Endothelial cell of umbilical vein (primary cell): Measurements from ENCODE around the gene RFC5. TPM values are rescaled to one million over a fixed set of nuclear protein-coding genes. Genes with fewer than 3 reads are reported as not detected.

Experiments used
- BruUV-seq: library from RNA; stranded (reverse); fragments of 400-500 nt; replicated peaks from 2 replicates; lab custom pipeline; 2021; lab: Mats Ljungman, UMichigan
- CTCF ChIA-PET: fragments of 300-600, 350-600 bp; sonication (Branson Sonifier 250); formaldehyde crosslinking; loops from one replicate; lab custom pipeline; 2021; ENCODE audit warnings: antibody characterized with exemption, inconsistent platforms; lab: Charles Lee
- POLR2A ChIA-PET: fragments of 300-600, 350-600 bp; sonication (Branson Sonifier 250); formaldehyde crosslinking; loops from one replicate; lab custom pipeline; 2021; ENCODE audit warnings: antibody characterized with exemption, inconsistent platforms; lab: Charles Lee
- DNase-seq: peaks from one replicate; pipeline ENCODE4 v3.0.0-alpha.2; 2011; ENCODE audit warnings: low read depth, low spot score
- FAIRE-seq: peaks from 2 replicates; lab custom pipeline; 2011; peaks lifted over from hg19 to GRCh38; lab: Jason Lieb, UNC
- H2AFZ ChIP-seq: 2 replicates; pipeline ENCODE4 v1.6.0; 2012; ENCODE audit warnings: low read depth, low read length, control low read depth, inconsistent platforms
- H3K27ac ChIP-seq: 2 replicates; pipeline ENCODE4 v1.5.1; 2011; ENCODE audit warnings: low read depth, mild to moderate bottlenecking, control low read depth, low read length, moderate library complexity; ENCODE audit not compliant: insufficient read depth
- H3K27me3 ChIP-seq, 2 experiments: 2 replicates each; pipeline versions ENCODE4 v1.6.0 to v1.6.1; 2011; ENCODE audit warnings: low read length in 2 of 2, mixed read lengths in 1 of 2; ENCODE audit not compliant: control insufficient read depth in 2 of 2, insufficient read depth in 2 of 2
- H3K36me3 ChIP-seq, 2 experiments: 2 replicates in 1 of 2; 3 replicates in 1 of 2; pipeline ENCODE4 v1.5.1; 2011; ENCODE audit warnings: low read length in 2 of 2, mild to moderate bottlenecking in 1 of 2, moderate library complexity in 1 of 2; ENCODE audit not compliant: control insufficient read depth in 2 of 2, insufficient read depth in 2 of 2; ENCODE audit errors: extremely low read depth in 1 of 2
- H3K4me1 ChIP-seq: 3 replicates; pipeline ENCODE4 v1.5.1; 2011; ENCODE audit warnings: mild to moderate bottlenecking, low read length; ENCODE audit not compliant: control insufficient read depth, insufficient read depth; ENCODE audit errors: extremely low read depth
- H3K4me2 ChIP-seq: 2 replicates; pipeline ENCODE4 v1.6.1; 2011; ENCODE audit warnings: low read length, control low read depth, mixed read lengths; ENCODE audit not compliant: insufficient read depth
- H3K4me3 ChIP-seq, 3 experiments: fragments of 200-600 bp in 1 of 3; sonication (generic), shearing (Covaris generic) in 1 of 3; replicated peaks in 1 of 3; 2 replicates each; pipeline ENCODE4 v1.5.1; 2011 to 2016; ENCODE audit warnings: control low read depth in 3 of 3, low read length in 3 of 3, mild to moderate bottlenecking in 2 of 3, inconsistent platforms in 1 of 3, low read depth in 1 of 3, moderate library complexity in 1 of 3; ENCODE audit not compliant: insufficient read depth in 1 of 3
- H3K79me2 ChIP-seq: 2 replicates; pipeline ENCODE4 v1.6.0; 2012; ENCODE audit warnings: low read length, inconsistent platforms; ENCODE audit not compliant: control insufficient read depth, insufficient read depth
- H3K9ac ChIP-seq: replicated peaks from 2 replicates; pipeline ENCODE3; 2011; ENCODE audit warnings: low read length, control low read depth; ENCODE audit not compliant: insufficient read depth; ENCODE audit errors: extremely low read depth
- H3K9me1 ChIP-seq: replicated peaks from 3 replicates; pipeline ENCODE4 v1.6.0; 2011; ENCODE audit warnings: mild to moderate bottlenecking, low read length; ENCODE audit not compliant: control insufficient read depth, insufficient read depth; ENCODE audit errors: extremely low read depth
- H3K9me3 ChIP-seq: replicated peaks from 2 replicates; pipeline ENCODE4 v1.5.1; 2012; ENCODE audit warnings: low read length, inconsistent platforms; ENCODE audit not compliant: control insufficient read depth, insufficient read depth
- H4K20me1 ChIP-seq: replicated peaks from 2 replicates; pipeline ENCODE3; 2011; ENCODE audit warnings: mild to moderate bottlenecking, low read length; ENCODE audit not compliant: control insufficient read depth, insufficient read depth; ENCODE audit errors: extremely low read depth
- EZH2 ChIP-seq: IDR thresholded peaks from 2 replicates; pipeline ENCODE4 v1.6.1; 2012; ENCODE audit warnings: borderline replicate concordance, low read depth, mild to moderate bottlenecking, moderate library complexity, low read length, inconsistent platforms; ENCODE audit not compliant: severe bottlenecking
- FOS ChIP-seq: IDR thresholded peaks from 2 replicates; pipeline ENCODE4 v1.6.1; 2011; ENCODE audit warnings: mild to moderate bottlenecking, low read length, moderate library complexity, borderline replicate concordance; ENCODE audit not compliant: insufficient read depth
- GATA2 ChIP-seq: IDR thresholded peaks from 2 replicates; pipeline ENCODE4 v1.7.0; 2011; ENCODE audit warnings: low read depth, mild to moderate bottlenecking, moderate library complexity, mixed read lengths, low read length; ENCODE audit not compliant: insufficient read length, insufficient read depth
- JUN ChIP-seq: IDR thresholded peaks from 2 replicates; pipeline ENCODE4 v1.6.1; 2011; ENCODE audit warnings: borderline replicate concordance, low read depth; ENCODE audit not compliant: insufficient read length, insufficient read depth
- MYC ChIP-seq: IDR thresholded peaks from one replicate; pipeline ENCODE4 v1.6.1; 2011; ENCODE audit warnings: mild to moderate bottlenecking, low read depth, low read length
- POLR2A ChIP-seq: IDR thresholded peaks from 2 replicates; pipeline ENCODE4 v1.6.1; 2012; ENCODE audit warnings: low read depth, mild to moderate bottlenecking, control low read depth, low read length
- POLR2AphosphoS5 ChIP-seq: IDR thresholded peaks from 2 replicates; pipeline ENCODE4 v1.6.1; 2012; ENCODE audit warnings: low read depth, mild to moderate bottlenecking, control low read depth, low read length, moderate library complexity; ENCODE audit not compliant: insufficient read depth
- dilution Hi-C: fragments of 300-500 bp; cut with MboI; formaldehyde crosslinking; loops from one replicate; pipeline ENCODE4 v1.15.0; 2019; ENCODE audit warnings: low sequenced_read_pairs; ENCODE audit not compliant: extremely low pct_ligation_motif_present
- intact Hi-C: fragments of 100-400 bp; cut with micrococcal nuclease; formaldehyde crosslinking; loops from one replicate; pipeline ENCODE4 v1.10.0; 2022
- polyA plus RNA-seq, 4 experiments: library from polyadenylated mRNA; depleted of rRNA in 3 of 4; stranded (reverse) in 3 of 4; unstranded in 1 of 4; fragments of >200 nt; gene quantifications; 2 replicates each; pipeline versions ENCODE4 v1.2.1 to v1.2.3, GENCODE V29; 2011 to 2012; ENCODE audit warnings: missing spikeins in 1 of 4
- total RNA-seq: library from RNA; stranded (reverse); gene quantifications from 2 replicates; pipeline ENCODE4 v1.2.3, GENCODE V29; 2021
- TF ChIP-seq, protein P1 (sequence below): IDR thresholded peaks from 2 replicates; pipeline ENCODE4 v1.6.1; 2011; ENCODE audit not compliant: insufficient read depth, insufficient read length
- TF ChIP-seq, protein P2 (sequence below), 2 donors: IDR thresholded peaks; 1 replicate in 1 of 2; 2 replicates in 1 of 2; pipeline ENCODE4 v1.5.1; 2011; ENCODE audit warnings: low read length in 2 of 2, mild to moderate bottlenecking in 2 of 2, moderate library complexity in 2 of 2, control low read depth in 1 of 2, inconsistent platforms in 1 of 2, low read depth in 1 of 2; ENCODE audit not compliant: insufficient read depth in 1 of 2; ENCODE audit errors: extremely low read depth in 1 of 2

Gene RFC5
- total and polyA plus RNA-seq, 2 donors (not counting 3 experiments of a cell fraction or from before 2014, with no cell fraction given): 18.1 to 23.3 TPM

DNA sequence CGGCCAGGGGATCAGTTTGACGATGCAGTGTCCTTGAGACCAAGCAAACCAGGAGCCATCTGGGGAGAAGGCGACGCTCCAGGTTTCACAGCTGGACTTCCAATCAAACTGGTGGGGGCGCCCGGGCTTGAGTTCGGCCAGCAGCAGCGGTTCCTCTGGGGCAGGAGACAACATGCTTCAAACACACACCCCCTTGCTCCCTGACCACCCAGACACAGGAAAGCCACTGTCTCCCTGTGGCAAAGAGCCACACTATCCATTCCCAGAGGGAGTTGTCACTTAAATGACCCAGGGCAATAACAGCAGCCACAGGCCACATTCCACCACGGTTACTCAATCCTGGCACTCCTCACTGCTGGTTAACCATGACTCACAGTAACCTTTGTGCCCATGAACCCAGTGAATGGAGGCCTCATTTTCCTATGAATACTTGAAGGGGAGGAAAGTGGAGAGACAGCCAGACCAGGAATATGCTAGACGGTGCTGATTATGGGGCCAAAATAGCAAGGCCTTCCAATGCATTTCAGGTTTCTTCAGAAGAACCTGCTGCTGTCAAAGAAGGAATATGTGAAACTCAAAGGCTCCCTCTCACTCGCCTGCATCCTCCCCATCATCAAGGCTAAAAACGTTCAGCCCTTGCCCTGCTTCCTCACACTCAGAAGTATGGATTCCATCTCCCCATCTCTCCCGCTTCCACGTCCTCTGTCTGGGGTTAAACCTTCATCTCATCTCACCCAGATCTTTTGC, 36.0 kb downstream of the RFC5 start:
- POLR2A ChIA-PET: no interaction called here

More for the DNA sequence above, 36.0 kb downstream of the RFC5 start:
- Histone ChIP-seq H3K36me3 (peaks cover 0 to 5% of the 10 kb centered on the region in 2 experiments), H3K4me2 (peak overlapping the region; percentile 30), H3K4me1 (peaks cover 29% of the 10 kb centered on the region), H3K9ac (peak overlapping the region; percentile 18), H4K20me1 (no peaks in the 10 kb centered on the region), H3K27ac (peak overlapping the region; percentile 77), H3K27me3 (no peaks in the 10 kb centered on the region), H3K79me2 (peaks cover 6% of the 10 kb centered on the region), H3K4me3 (no peak overlapping the region), H3K9me1 (no peaks in the 10 kb centered on the region), H3K9me3 (no peaks in the 10 kb centered on the region), H2AFZ (no peak overlapping the region)
- FAIRE-seq: peak; percentile 97
- intact Hi-C loops: loop anchor here (1.0 to 2.0 kb wide), 4 partner anchors 10 to 366 kb away; partner anchors contain the start of gene RFC5
- peak; percentile 96 for DNase-seq
- dilution Hi-C loops: no loop called here
- BruUV-seq: no TSS peak
- CTCF ChIA-PET: interaction anchor here (1.1 to 1.2 kb wide), 2 partner anchors 12 kb away, joined by 3 read pairs; no protein-coding TSS in a partner anchor
- TF ChIP-seq EZH2 (no peak), JUN (peak; percentile 88), MYC (peak; percentile 23), POLR2A (no peak), POLR2AphosphoS5 (peak; percentile 90), GATA2 (peak; percentile 48), FOS (peak; percentile 97)
- TF ChIP-seq, protein P1, sequence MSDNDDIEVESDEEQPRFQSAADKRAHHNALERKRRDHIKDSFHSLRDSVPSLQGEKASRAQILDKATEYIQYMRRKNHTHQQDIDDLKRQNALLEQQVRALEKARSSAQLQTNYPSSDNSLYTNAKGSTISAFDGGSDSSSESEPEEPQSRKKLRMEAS: no peak
- TF ChIP-seq, protein P2, sequence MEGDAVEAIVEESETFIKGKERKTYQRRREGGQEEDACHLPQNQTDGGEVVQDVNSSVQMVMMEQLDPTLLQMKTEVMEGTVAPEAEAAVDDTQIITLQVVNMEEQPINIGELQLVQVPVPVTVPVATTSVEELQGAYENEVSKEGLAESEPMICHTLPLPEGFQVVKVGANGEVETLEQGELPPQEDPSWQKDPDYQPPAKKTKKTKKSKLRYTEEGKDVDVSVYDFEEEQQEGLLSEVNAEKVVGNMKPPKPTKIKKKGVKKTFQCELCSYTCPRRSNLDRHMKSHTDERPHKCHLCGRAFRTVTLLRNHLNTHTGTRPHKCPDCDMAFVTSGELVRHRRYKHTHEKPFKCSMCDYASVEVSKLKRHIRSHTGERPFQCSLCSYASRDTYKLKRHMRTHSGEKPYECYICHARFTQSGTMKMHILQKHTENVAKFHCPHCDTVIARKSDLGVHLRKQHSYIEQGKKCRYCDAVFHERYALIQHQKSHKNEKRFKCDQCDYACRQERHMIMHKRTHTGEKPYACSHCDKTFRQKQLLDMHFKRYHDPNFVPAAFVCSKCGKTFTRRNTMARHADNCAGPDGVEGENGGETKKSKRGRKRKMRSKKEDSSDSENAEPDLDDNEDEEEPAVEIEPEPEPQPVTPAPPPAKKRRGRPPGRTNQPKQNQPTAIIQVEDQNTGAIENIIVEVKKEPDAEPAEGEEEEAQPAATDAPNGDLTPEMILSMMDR (IDR thresholded peaks at IDR 0.05; ENCODE audit: extremely low read depth in 1 of 2, insufficient read depth in 1 of 2, low read depth in 1 of 2, low read length in 2 of 2): no peak
